AG04450 (cell line): ENCODE measurements around the gene MIEF1. TPM values are rescaled to one million over a fixed set of nuclear protein-coding genes. Genes with fewer than 3 reads are reported as not detected.

Experiments
- CTCF ChIA-PET: fragments of 300-600, 350-600 bp; formaldehyde crosslinking; extraction: SDS; loops from one replicate; lab custom pipeline; 2022; ENCODE audit warnings: antibody characterized with exemption, inconsistent platforms; lab: Charles Lee
- POLR2A ChIA-PET: fragments of 350-600 bp; formaldehyde crosslinking; extraction: SDS; loops from one replicate; lab custom pipeline; 2021; ENCODE audit warnings: antibody characterized with exemption, inconsistent platforms; lab: Yijun Ruan, JAX
- DNase-seq: peaks from one replicate; pipeline ENCODE4 v3.0.0-alpha.2; 2011; ENCODE audit warnings: low read depth, low spot score
- H3K27ac ChIP-seq: one replicate; pipeline ENCODE4 v1.5.1; 2012; ENCODE audit warnings: low read depth, low read length, control low read depth
- H3K27me3 ChIP-seq: one replicate; pipeline ENCODE4 v1.6.0; 2012; ENCODE audit warnings: low read length; ENCODE audit not compliant: control insufficient read depth, insufficient read depth
- H3K4me3 ChIP-seq: 2 replicates; pipeline ENCODE4 v1.5.1; 2011; ENCODE audit warnings: mild to moderate bottlenecking, low read depth, low read length, control low read depth
- H3K9me3 ChIP-seq: 2 replicates; pipeline ENCODE4 v1.5.1; 2012; ENCODE audit warnings: low read length; ENCODE audit not compliant: control insufficient read depth, insufficient read depth
- CTCF ChIP-seq: IDR thresholded peaks from 2 replicates; pipeline ENCODE4 v1.5.1; 2011; ENCODE audit warnings: low read depth, low read length, control low read depth, inconsistent platforms
- polyA plus RNA-seq: library from polyadenylated mRNA; depleted of rRNA; stranded (reverse); fragments of >200 nt; gene quantifications from 2 replicates; pipeline ENCODE4 v1.2.3, GENCODE V29; 2011

MIEF1 gene
- polyA plus RNA-seq, 1 experiment = 18.9 TPM

GRCh38 chr22:39489094-39490068 is 12.7 kb upstream of the MIEF1 start:
- CTCF ChIA-PET = no interaction called here
- H3K27me3 ChIP-seq = no peaks in the 10 kb centered on the region
- POLR2A ChIA-PET = interaction anchor here (1.2 kb wide), 1 partner anchor 31 kb away, joined by 3 read pairs; the partner anchor contains the start of gene ATF4
- no peak overlapping the region for H3K27ac ChIP-seq
- no peak for DNase-seq
- no peak for TF ChIP-seq CTCF
- peaks cover 8% of the 10 kb centered on the region; the same call in 1 of the 2 replicates for H3K9me3 ChIP-seq
- H3K4me3 ChIP-seq = no peak overlapping the region

GRCh38 chr22:39490135-39490798 is 11.8 kb upstream of the MIEF1 start:
- DNase-seq = no peak
- POLR2A ChIA-PET = interaction anchor here (1.2 kb wide), 1 partner anchor 30 kb away, joined by 3 read pairs; the partner anchor contains the start of gene ATF4
- CTCF ChIA-PET = interaction anchor here (2.0 kb wide), 1 partner anchor 24 kb away, joined by 8 read pairs; no protein-coding TSS in a partner anchor

GRCh38 chr22:39490966-39491680 is 11.0 kb upstream of the MIEF1 start:
- no peaks in the 10 kb centered on the region for H3K27me3 ChIP-seq
- no peak overlapping the region for H3K27ac ChIP-seq
- H3K9me3 ChIP-seq = peaks cover 8% of the 10 kb centered on the region; the same call in 1 of the 2 replicates
- no peak overlapping the region for H3K4me3 ChIP-seq
- CTCF ChIA-PET = interaction anchor here (2.0 kb wide), 1 partner anchor 23 kb away, joined by 8 read pairs; no protein-coding TSS in a partner anchor
- TF ChIP-seq CTCF = no peak
- POLR2A ChIA-PET = interaction anchor here (1.1 kb wide), 1 partner anchor 171 kb away, joined by 3 read pairs; no protein-coding TSS in a partner anchor
- DNase-seq = no peak

More at GRCh38 chr22:39490135-39490798, 11.8 kb upstream of the MIEF1 start:
- Histone ChIP-seq H3K27me3 (no peaks in the 10 kb centered on the region), H3K4me3 (no peak overlapping the region), H3K9me3 (peaks cover 8% of the 10 kb centered on the region; the same call in 1 of the 2 replicates), H3K27ac (no peak overlapping the region)
- no peak for TF ChIP-seq CTCF

GRCh38 chr22:39491696-39492095 is 10.4 kb upstream of the MIEF1 start:
- ChIA-PET CTCF (interaction anchor here (2.0 kb wide), 1 partner anchor 23 kb away, joined by 8 read pairs; no protein-coding TSS in a partner anchor), POLR2A (interaction anchor here (0.7 to 1.1 kb wide), 2 partner anchors 172 to 181 kb away, joined by 3 to 8 read pairs; no protein-coding TSS in a partner anchor)
- no peaks in the 10 kb centered on the region for H3K27me3 ChIP-seq
- no peak for DNase-seq
- H3K9me3 ChIP-seq = peaks cover 8% of the 10 kb centered on the region; the same call in 1 of the 2 replicates
- TF ChIP-seq CTCF = no peak
- no peak overlapping the region for H3K27ac ChIP-seq
- H3K4me3 ChIP-seq = no peak overlapping the region
